Breast epithelium (tissue), 4 donors: ENCODE data around the gene PLXNA3. TPM values are rescaled to one million over a fixed set of nuclear protein-coding genes. Genes with fewer than 3 reads are reported as not detected.
A peak's percentile ranks its signal among the peaks of the same experiment; 100 is the strongest.

ENCODE experiments used
- DNase-seq, 2 donors: peaks; one replicate each; pipeline ENCODE4 v3.0.0-alpha.2; 2019; ENCODE audit warnings: low spot score in 2 of 2
- H3K27ac ChIP-seq, 2 donors: fragments of 200-600 bp; sonication (generic) in 1 of 2; one replicate each; pipeline ENCODE4 v1.5.1; 2016 to 2019; ENCODE audit warnings: mild to moderate bottlenecking in 1 of 2
- H3K27me3 ChIP-seq, 2 donors: fragments of 200-600 bp; sonication (generic) in 1 of 2; one replicate each; pipeline versions ENCODE4 v1.5.1 to v1.6.0; 2017 to 2019; ENCODE audit warnings: control low read depth in 1 of 2, mild to moderate bottlenecking in 1 of 2
- H3K36me3 ChIP-seq: fragments of 200-600 bp; one replicate; pipeline ENCODE4 v1.5.1; 2019
- H3K4me1 ChIP-seq, 2 donors: fragments of 200-600 bp; sonication (generic); one replicate each; pipeline ENCODE4 v1.5.1; 2016 to 2019; ENCODE audit warnings: control low read depth in 1 of 2
- H3K4me3 ChIP-seq, 3 donors: fragments of 200-600 bp; sonication (generic); 1 replicate in 2 of 3; 2 replicates in 1 of 3; pipeline ENCODE4 v1.5.1; 2016 to 2019; ENCODE audit warnings: mild to moderate bottlenecking in 3 of 3, moderate library complexity in 2 of 3
- H3K9me3 ChIP-seq, 2 donors: fragments of 200-600 bp; sonication (generic) in 1 of 2; one replicate each; pipeline ENCODE4 v1.5.1; 2016 to 2019; ENCODE audit warnings: control low read depth in 1 of 2
- CTCF ChIP-seq, 3 donors: fragments of 450-650 bp; IDR thresholded peaks; one replicate each; pipeline ENCODE4 v1.5.1; 2016 to 2017; ENCODE audit warnings: antibody characterized with exemption in 3 of 3, mild to moderate bottlenecking in 3 of 3, moderate library complexity in 3 of 3
- POLR2A ChIP-seq: fragments of 450-650 bp; IDR thresholded peaks from one replicate; pipeline ENCODE4 v1.6.1; 2016; ENCODE audit warnings: antibody characterized with exemption, mild to moderate bottlenecking, moderate library complexity
- POLR2AphosphoS5 ChIP-seq, 3 donors: sonication (generic); formaldehyde crosslinking; IDR thresholded peaks; one replicate each; pipeline ENCODE4 v1.6.1; 2017; ENCODE audit warnings: antibody characterized with exemption in 3 of 3
- intact Hi-C: fragments of 100-400 bp; cut with DNase I; formaldehyde crosslinking; loops from one replicate; pipeline ENCODE4 v1.15.1; 2023; ENCODE audit warnings: low total_unique reads
- total RNA-seq, 3 donors: library from RNA; depleted of rRNA; stranded (reverse); fragments of >200 nt; gene quantifications; one replicate each; pipeline ENCODE4 v1.1.0, GENCODE V29; 2016

PLXNA3 gene
- total RNA-seq, 3 donors from 2014 or later = 6.1 to 10.8 (median 10.1) TPM

GRCh38 chrX:154441984-154442707 is 15.9 kb upstream of the PLXNA3 start:
- TF ChIP-seq POLR2AphosphoS5 (IDR thresholded peaks at IDR 0.05) (no peak), CTCF (IDR thresholded peaks at IDR 0.05) (no peak), POLR2A (no peak)
- H3K4me1 ChIP-seq = no peaks in the 10 kb centered on the region
- intact Hi-C loops = no loop called here

GRCh38 chrX:154443479-154443910 is 14.6 kb upstream of the PLXNA3 start:
- TF ChIP-seq CTCF (IDR thresholded peaks at IDR 0.05) (no peak), POLR2AphosphoS5 (IDR thresholded peaks at IDR 0.05) (no peak), POLR2A (no peak)
- no peak for DNase-seq
- H3K4me3 ChIP-seq = peak overlapping the region; percentile 58 to 82 (median 62)
- no peaks in the 10 kb centered on the region for H3K4me1 ChIP-seq
- peak overlapping the region; percentile 90 for H3K27ac ChIP-seq
- H3K27me3 ChIP-seq = peaks cover 0 to 55% of the 10 kb centered on the region in 2 donors
- H3K36me3 ChIP-seq = no peaks in the 10 kb centered on the region
- intact Hi-C loops = no loop called here
- no peaks in the 10 kb centered on the region for H3K9me3 ChIP-seq

More at GRCh38 chrX:154441984-154442707, 15.9 kb upstream of the PLXNA3 start:
- Histone ChIP-seq H3K36me3 (no peaks in the 10 kb centered on the region), H3K27ac (peak overlapping the region in 1 of 2 donors; percentile 90), H3K4me3 (no peak overlapping the region), H3K27me3 (peaks cover 0 to 54% of the 10 kb centered on the region in 2 donors), H3K9me3 (no peaks in the 10 kb centered on the region)
- DNase-seq = peak; percentile 52 to 64

- TF ChIP-seq CTCF (IDR thresholded peaks at IDR 0.05) (peak in 1 of 3 donors; percentile 10), POLR2A (no peak)
Measured at GRCh38 chrX:154443992-154444754, 13.9 kb upstream of the PLXNA3 start, which contains the start of gene FAM50A. Gene FAM50A, plus strand, starts transcription at chrX:154444141. Its CDS starts 95 bp downstream, at chrX:154444236.

GRCh38 chrX:154444755-154445246 is 13.3 kb upstream of the PLXNA3 start:
- Histone ChIP-seq H3K27ac (peak overlapping the region; percentile 90), H3K4me3 (peak overlapping the region; percentile 58 to 82 (median 62)), H3K9me3 (no peaks in the 10 kb centered on the region), H3K4me1 (no peaks in the 10 kb centered on the region), H3K27me3 (peaks cover 0 to 57% of the 10 kb centered on the region in 2 donors), H3K36me3 (no peaks in the 10 kb centered on the region)
- TF ChIP-seq POLR2A = no peak
- TF ChIP-seq POLR2AphosphoS5 (IDR thresholded peaks at IDR 0.05) = no peak
- TF ChIP-seq CTCF (IDR thresholded peaks at IDR 0.05) = no peak
- DNase-seq = no peak
- intact Hi-C loops = loop anchor here (5.0 kb wide), 1 partner anchor 832 kb away; no protein-coding TSS in a partner anchor

More at GRCh38 chrX:154443992-154444754, 13.9 kb upstream of the PLXNA3 start, which contains the start of gene FAM50A:
- Histone ChIP-seq H3K27me3 (peaks cover 0 to 57% of the 10 kb centered on the region in 2 donors), H3K9me3 (no peaks in the 10 kb centered on the region), H3K4me3 (peak within 1 kb of the TSS; percentile 58 to 82 (median 62)), H3K4me1 (no peaks in the 10 kb centered on the region), H3K36me3 (no peaks in the 10 kb centered on the region), H3K27ac (peak within 1 kb of the TSS; percentile 90)
- intact Hi-C loops = no loop called here
- DNase-seq = peak; percentile 64 to 67
